ENCODE data around the gene BMP10. TPM values are rescaled to one million over a fixed set of nuclear protein-coding genes. Genes with fewer than 3 reads are reported as not detected.
A peak's percentile ranks its signal among the peaks of the same experiment; 100 is the strongest.

The BMP10 gene
- total RNA-seq, 2 experiments from 2014 or later, result not detected

DNA sequence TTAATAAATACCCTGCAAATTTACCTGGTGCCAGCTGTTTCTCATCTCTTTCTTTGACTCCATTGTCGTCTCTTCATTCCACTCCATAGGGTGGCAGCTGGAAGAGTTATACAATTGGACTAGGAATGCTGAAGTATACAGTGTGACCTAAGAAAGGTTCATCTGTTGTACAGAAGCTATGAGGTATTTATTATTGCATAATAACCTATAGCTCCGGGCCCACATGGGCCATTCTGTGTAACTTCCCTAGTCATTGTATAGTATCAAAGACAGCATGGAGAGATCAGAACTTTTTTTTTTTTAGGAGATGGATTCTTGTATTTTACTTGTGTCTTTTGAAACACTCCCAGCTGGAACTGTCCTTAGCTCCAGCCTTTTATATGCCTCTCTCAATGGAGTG lies 26.2 kb downstream of the BMP10 start:
- DNase-seq (ENCODE audit: low spot score), result no peak
- TF ChIP-seq, protein P1, sequence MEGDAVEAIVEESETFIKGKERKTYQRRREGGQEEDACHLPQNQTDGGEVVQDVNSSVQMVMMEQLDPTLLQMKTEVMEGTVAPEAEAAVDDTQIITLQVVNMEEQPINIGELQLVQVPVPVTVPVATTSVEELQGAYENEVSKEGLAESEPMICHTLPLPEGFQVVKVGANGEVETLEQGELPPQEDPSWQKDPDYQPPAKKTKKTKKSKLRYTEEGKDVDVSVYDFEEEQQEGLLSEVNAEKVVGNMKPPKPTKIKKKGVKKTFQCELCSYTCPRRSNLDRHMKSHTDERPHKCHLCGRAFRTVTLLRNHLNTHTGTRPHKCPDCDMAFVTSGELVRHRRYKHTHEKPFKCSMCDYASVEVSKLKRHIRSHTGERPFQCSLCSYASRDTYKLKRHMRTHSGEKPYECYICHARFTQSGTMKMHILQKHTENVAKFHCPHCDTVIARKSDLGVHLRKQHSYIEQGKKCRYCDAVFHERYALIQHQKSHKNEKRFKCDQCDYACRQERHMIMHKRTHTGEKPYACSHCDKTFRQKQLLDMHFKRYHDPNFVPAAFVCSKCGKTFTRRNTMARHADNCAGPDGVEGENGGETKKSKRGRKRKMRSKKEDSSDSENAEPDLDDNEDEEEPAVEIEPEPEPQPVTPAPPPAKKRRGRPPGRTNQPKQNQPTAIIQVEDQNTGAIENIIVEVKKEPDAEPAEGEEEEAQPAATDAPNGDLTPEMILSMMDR (conservative IDR thresholded peaks at IDR 0.05; ENCODE audit: low read length), result no peak
- TF ChIP-seq EZH2phosphoT487 (IDR thresholded peaks at IDR 0.05; ENCODE audit: borderline replicate concordance, low read depth, low read length), result no peak
- Histone ChIP-seq H3K27ac (ENCODE audit: low read depth, low read length, poor library complexity, severe bottlenecking) (no peak overlapping the region), H3K9me2 (ENCODE audit: insufficient read depth, low read length) (no peaks in the 10 kb centered on the region), H3K4me2 (ENCODE audit: low read length) (no peak overlapping the region), H3K36me3 (ENCODE audit: insufficient read depth, low read length) (no peaks in the 10 kb centered on the region), H2AFZ (ENCODE audit: low read length) (no peak overlapping the region), H3K9me3 (ENCODE audit: low read length) (0 out of 2 replicates have a peak, but pooled peaks cover 11% of the 10 kb centered on the region), H3K79me2 (ENCODE audit: insufficient read depth, low read depth, low read length) (no peaks in the 10 kb centered on the region), H3K4me1 (ENCODE audit: insufficient read depth, low read length, poor library complexity, severe bottlenecking) (no peaks in the 10 kb centered on the region), H3K4me3 (ENCODE audit: low read depth, low read length, poor library complexity, severe bottlenecking) (no peak overlapping the region), H4K20me1 (ENCODE audit: insufficient read depth, low read length) (no peaks in the 10 kb centered on the region)
- CTCF ChIA-PET (ENCODE audit: unreplicated experiment), result no interaction called here
- no TSS peak for BruUV-seq (replicated peaks)
- POLR2A ChIA-PET, result interaction anchor here (0.6 to 1.3 kb wide), 6 partner anchors 8 to 1333 kb away, joined by 3 to 5 read pairs (median 3); no protein-coding TSS in a partner anchor
- intact Hi-C loops (cut with micrococcal nuclease; ENCODE audit: unreplicated experiment), result no loop called here

DNA sequence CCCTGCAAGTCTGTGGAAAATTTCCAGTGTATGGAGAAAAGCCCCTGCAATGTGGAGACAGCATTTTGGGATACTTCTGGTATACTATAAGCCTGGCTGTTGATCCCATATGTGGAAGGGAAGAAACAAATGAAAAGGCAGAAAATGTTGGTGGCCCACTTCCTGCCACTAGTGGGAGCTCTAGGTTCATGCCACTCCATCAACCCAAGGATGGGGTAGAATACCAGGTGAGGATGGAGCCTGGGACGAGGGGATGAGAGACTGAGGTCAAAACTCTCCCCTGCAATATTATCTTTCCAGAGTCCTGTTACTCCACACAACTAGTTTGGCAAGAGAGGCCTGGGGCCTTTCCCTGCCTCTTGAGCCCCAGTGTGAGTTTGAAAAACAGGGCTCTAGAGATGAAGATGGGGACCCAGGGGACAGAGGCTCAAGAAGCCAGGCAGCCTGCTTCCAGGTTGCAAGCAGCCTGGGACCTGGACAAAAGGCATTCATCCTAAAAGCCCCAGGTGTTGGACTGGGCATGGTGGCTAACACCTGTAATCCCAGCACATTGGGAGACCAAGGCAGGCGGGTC lies 31.9 kb downstream of the BMP10 start:
- peak overlapping the region; percentile 4; the same call in 1 of the 2 replicates for H2AFZ ChIP-seq (ENCODE audit: low read length)
- H3K9me2 ChIP-seq (ENCODE audit: insufficient read depth, low read length), result no peaks in the 10 kb centered on the region
- intact Hi-C loops (cut with micrococcal nuclease; ENCODE audit: unreplicated experiment), result loop anchor here (1.0 to 5.0 kb wide), 2 partner anchors 69 to 377 kb away; no protein-coding TSS in a partner anchor
- H3K27ac ChIP-seq (ENCODE audit: low read depth, low read length, poor library complexity, severe bottlenecking), result no peak overlapping the region
- no peak for TF ChIP-seq EZH2phosphoT487 (IDR thresholded peaks at IDR 0.05; ENCODE audit: borderline replicate concordance, low read depth, low read length)
- TF ChIP-seq, protein P1 (conservative IDR thresholded peaks at IDR 0.05; ENCODE audit: low read length), result peak; percentile 89
- DNase-seq (ENCODE audit: low spot score), result peak; percentile 66
- peaks cover 19% of the 10 kb centered on the region for H3K9me3 ChIP-seq (ENCODE audit: low read length)
- H3K4me2 ChIP-seq (ENCODE audit: low read length), result no peak overlapping the region
- no peaks in the 10 kb centered on the region for H3K79me2 ChIP-seq (ENCODE audit: insufficient read depth, low read depth, low read length)
- no peaks in the 10 kb centered on the region for H3K36me3 ChIP-seq (ENCODE audit: insufficient read depth, low read length)
- BruUV-seq (replicated peaks), result no TSS peak
- no peak overlapping the region for H3K4me3 ChIP-seq (ENCODE audit: low read depth, low read length, poor library complexity, severe bottlenecking)
- H3K4me1 ChIP-seq (ENCODE audit: insufficient read depth, low read length, poor library complexity, severe bottlenecking), result peaks cover 34% of the 10 kb centered on the region
- H4K20me1 ChIP-seq (ENCODE audit: insufficient read depth, low read length), result no peaks in the 10 kb centered on the region
- CTCF ChIA-PET (ENCODE audit: unreplicated experiment), result interaction anchor here (0.6 kb wide), 1 partner anchor 9 kb away, joined by 3 read pairs; no protein-coding TSS in a partner anchor
- POLR2A ChIA-PET, result interaction anchor here (1.0 to 1.3 kb wide), 2 partner anchors 69 to 73 kb away, joined by 4 to 5 read pairs; no protein-coding TSS in a partner anchor

DNA sequence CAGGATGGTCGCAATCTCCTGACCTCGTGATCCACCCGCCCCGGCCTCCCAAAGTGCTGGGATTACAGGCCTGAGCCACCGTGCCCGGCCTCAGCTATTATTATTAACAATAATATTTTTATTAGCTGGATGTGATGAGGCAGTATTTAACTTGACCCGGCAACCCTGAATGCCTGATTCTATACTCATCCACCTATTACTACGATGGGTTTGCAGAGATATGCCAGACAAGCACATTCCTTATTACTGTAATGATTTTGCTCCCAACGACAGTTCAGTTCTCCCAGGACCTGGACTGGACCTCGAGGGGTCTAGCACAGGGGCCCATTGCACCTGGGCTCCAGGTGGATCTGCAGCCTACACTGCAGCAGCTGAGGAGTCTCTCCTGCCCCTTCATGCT lies 32.6 kb downstream of the BMP10 start:
- BruUV-seq (replicated peaks), result no TSS peak
- TF ChIP-seq, protein P1 (conservative IDR thresholded peaks at IDR 0.05; ENCODE audit: low read length), result no peak
- Histone ChIP-seq H3K9me2 (ENCODE audit: insufficient read depth, low read length) (no peaks in the 10 kb centered on the region), H2AFZ (ENCODE audit: low read length) (peak overlapping the region; percentile 4; the same call in 1 of the 2 replicates), H3K9me3 (ENCODE audit: low read length) (peaks cover 19% of the 10 kb centered on the region), H3K4me3 (ENCODE audit: low read depth, low read length, poor library complexity, severe bottlenecking) (no peak overlapping the region), H3K27ac (ENCODE audit: low read depth, low read length, poor library complexity, severe bottlenecking) (no peak overlapping the region), H3K4me1 (ENCODE audit: insufficient read depth, low read length, poor library complexity, severe bottlenecking) (peaks cover 39% of the 10 kb centered on the region), H4K20me1 (ENCODE audit: insufficient read depth, low read length) (no peaks in the 10 kb centered on the region), H3K79me2 (ENCODE audit: insufficient read depth, low read depth, low read length) (no peaks in the 10 kb centered on the region), H3K36me3 (ENCODE audit: insufficient read depth, low read length) (no peaks in the 10 kb centered on the region), H3K4me2 (ENCODE audit: low read length) (no peak overlapping the region)
- no peak for DNase-seq (ENCODE audit: low spot score)
- CTCF ChIA-PET (ENCODE audit: unreplicated experiment), result interaction anchor here (0.6 kb wide), 1 partner anchor 10 kb away, joined by 3 read pairs; no protein-coding TSS in a partner anchor
- POLR2A ChIA-PET, result interaction anchor here (1.0 to 1.3 kb wide), 2 partner anchors 70 to 73 kb away, joined by 4 to 5 read pairs; no protein-coding TSS in a partner anchor
- intact Hi-C loops (cut with micrococcal nuclease; ENCODE audit: unreplicated experiment), result loop anchor here (1.0 to 5.0 kb wide), 2 partner anchors 70 to 376 kb away; no protein-coding TSS in a partner anchor

Measured in OCI-LY7 (cell line).